Measurements from ENCODE around the gene ZNF516.

- TF ChIP-seq POLR2A (IDR thresholded peaks at IDR 0.05; ENCODE audit: low read depth, low read length) (no peak), POLR2AphosphoS5 (IDR thresholded peaks at IDR 0.05; ENCODE audit: low read depth, low read length) (no peak)
These were observed 31.7 kb downstream of the ZNF516 start for GRCh38 chr18:76463358-76463757.

All from GM12892 (cell line).